Camera-type eye (tissue), 1 donor: ENCODE measurements around the gene BBS1. TPM values are rescaled to one million over a fixed set of nuclear protein-coding genes. Genes with fewer than 3 reads are reported as not detected.

Source experiments
- total RNA-seq: library from RNA; depleted of rRNA; stranded (reverse); fragments of >200 nt; gene quantifications from one replicate; pipeline ENCODE4 v1.2.3, GENCODE V29; 2014

The BBS1 gene
- 146 TPM for total RNA-seq

GRCh38 chr11:66510271-66510989, at the start of gene BBS1:
BBS1 (plus strand) TSS chr11:66510635; CDS start chr11:66510660, 25 bp downstream.

DNA sequence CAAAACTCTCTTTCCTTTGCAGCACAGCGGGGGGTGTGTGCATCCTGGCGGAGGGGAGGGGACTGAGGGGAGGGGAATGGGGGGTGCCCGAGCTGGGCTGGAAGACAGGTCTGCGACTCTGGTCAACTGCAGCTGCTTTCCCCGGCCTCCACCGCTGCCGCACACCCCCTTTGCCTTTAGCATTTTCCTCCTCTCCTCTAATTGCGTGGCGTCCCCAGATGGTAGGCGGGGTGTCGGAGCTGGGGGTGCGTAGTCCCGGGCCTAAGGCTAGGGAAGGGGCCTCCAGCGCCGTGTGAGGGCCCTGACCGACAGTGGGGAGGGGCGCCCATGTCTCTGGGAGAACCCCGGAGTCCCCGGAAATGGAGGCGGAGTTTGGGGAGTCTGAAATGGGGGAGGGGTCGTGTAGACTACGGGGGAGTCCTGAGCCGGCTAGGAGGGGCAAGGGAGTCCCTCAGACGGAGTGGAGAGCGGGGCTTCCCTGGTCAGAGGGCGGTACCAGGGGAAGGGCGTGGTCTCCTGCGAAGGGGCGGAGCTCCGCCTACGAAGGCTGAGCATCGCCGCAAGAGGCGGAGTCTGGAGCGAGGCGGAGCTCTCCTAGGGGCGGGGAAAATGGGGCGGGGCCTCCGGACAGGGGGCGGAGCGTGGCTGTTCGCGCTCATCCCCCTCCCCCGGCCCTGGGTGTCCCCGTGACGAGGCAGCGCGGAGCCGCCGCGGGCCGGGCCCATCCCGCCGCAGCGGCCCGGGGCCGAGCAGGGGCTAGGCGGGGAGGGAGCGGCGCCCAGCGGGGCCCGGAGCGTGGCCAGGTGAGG, 44.0 kb upstream of the BBS1 start, which contains the start of gene PELI3:
TSS of gene PELI3 (plus strand) at position 681 of the 809 bp plus-strand sequence. CDS start 1,224 bp downstream, outside the sequence.

DNA sequence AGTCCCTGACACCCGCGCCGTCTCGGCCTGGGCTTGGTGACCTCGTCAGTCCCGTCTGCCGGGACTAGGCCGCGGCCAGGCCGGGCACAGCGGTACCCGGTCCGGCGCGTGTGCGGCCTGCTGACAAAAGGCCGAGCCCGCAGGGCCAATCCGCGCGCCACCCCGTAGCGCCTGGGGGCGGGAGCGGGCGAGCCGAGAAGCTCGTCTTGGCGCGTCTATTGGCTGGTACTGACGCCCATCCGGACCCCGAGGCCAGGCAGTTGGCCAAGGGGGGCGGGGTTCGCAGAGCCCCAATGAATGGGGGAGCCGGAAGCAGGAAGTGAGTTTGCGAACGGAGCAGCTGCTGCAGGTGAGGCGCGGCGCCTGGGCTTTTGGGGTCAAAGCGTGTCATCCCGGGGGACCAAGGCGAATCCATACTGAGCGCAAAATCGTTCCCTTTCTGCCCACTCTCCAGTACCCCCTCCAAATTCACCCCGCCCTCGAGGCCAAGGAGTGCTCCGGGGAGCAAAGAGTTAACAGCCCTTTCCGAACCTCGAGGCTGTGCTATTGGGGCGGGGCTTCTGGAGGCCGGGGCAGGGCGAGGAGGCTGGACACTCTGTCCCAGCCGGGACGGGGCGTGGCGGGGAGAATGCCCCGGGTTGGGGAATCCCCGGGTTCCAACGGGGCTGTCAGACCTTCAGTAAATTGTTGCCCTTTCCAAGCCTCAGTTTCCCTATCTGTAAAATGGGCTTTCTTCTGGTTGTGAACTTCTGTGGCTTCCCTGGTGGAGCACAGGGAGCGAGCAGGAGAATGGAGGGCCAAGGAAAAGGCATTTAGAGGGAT, 30.1 kb upstream of the BBS1 start, which contains the start of gene DPP3:
TSS of gene DPP3 (plus strand) at position 318 of the 822 bp plus-strand sequence. CDS start 1,767 bp downstream, outside the sequence.

GRCh38 chr11:66545701-66546367, 35.4 kb downstream of the BBS1 start, which contains the start of gene ZDHHC24:
ZDHHC24 (minus strand) TSS chr11:66546048; CDS start chr11:66546003, 45 bp downstream.

GRCh38 chr11:66546368-66546965, 36.0 kb downstream of the BBS1 start, which contains the start of gene ACTN3:
ACTN3 (plus strand) TSS chr11:66546903; CDS start chr11:66546938, 35 bp downstream.

DNA sequence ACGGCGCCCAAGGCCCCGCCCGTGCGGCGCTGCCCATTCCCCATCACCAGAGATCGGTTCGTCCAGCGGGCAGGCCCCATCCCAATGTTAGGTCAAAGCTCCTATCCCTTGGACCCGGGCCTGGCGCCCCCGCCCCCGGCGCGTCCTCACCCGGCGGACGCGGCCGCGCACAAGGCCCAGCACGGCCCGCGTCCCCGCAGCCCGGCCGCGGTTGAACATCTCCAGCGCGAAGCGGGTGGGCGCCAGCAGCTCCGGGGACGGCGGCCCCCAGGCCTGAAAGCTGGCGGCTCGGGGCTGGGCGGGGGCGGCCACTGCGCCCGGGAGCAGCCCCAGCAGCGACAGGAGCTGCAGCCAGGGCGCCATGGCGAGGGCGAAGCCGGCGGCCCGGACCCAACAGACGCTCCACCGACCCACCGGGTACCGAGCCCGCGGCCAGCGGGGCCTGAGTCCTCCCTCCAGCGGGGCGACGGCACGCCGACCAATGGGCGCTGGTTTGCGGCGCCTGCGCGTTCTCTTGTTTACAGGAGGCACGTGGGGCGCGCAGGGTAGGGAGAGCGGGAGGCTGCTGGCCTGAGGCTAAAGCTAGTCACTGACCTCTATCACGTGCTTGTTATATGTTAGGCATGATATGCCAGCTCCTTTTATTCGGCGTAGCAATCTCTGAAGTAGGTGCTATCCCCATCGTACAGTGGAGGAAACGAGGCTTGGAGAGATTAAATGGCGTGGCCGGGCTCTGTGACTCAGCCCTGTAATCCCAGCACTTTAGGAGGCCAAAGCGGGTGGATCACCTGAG, 57.9 kb downstream of the BBS1 start, which contains the start of gene CTSF:
TSS of gene CTSF (minus strand) at position 483 of the 793 bp plus-strand sequence. CDS start at position 363, 120 bp downstream.

Other genes with a start within 250 kb of the BBS1 start
- gene RAB1B, start 242.0 kb upstream of the BBS1 start, total RNA-seq = 63.8 TPM
- 8.2 TPM for gene CNIH2, start 232.5 kb upstream of the BBS1 start, total RNA-seq
- gene YIF1A, start 221.5 kb upstream of the BBS1 start, total RNA-seq = 54.2 TPM
- gene TMEM151A, start 218.7 kb upstream of the BBS1 start, total RNA-seq = 4.0 TPM
- gene CD248, start 193.6 kb upstream of the BBS1 start, total RNA-seq = 37.8 TPM
- gene RIN1, start 174.2 kb upstream of the BBS1 start, total RNA-seq = 3.0 TPM
- gene BRMS1, start 165.5 kb upstream of the BBS1 start, total RNA-seq = 21.7 TPM
- 75.3 TPM for gene B4GAT1, start 163.0 kb upstream of the BBS1 start, total RNA-seq
- 2.8 TPM for gene SLC29A2, start 138.9 kb upstream of the BBS1 start, total RNA-seq
- 0.82 TPM for gene NPAS4, start 89.6 kb upstream of the BBS1 start, total RNA-seq
- gene MRPL11, start 71.8 kb upstream of the BBS1 start, total RNA-seq = 27.0 TPM
- 13.6 TPM for gene PELI3, start 43.7 kb upstream of the BBS1 start, total RNA-seq
- 24.1 TPM for gene DPP3, start 30.2 kb upstream of the BBS1 start, total RNA-seq
- 10.4 TPM for gene ZDHHC24, start 35.4 kb downstream of the BBS1 start, total RNA-seq
- 0.49 TPM for gene ACTN3, start 36.3 kb downstream of the BBS1 start, total RNA-seq
- 83.2 TPM for gene CTSF, start 58.0 kb downstream of the BBS1 start, total RNA-seq
- gene CCDC87, start 82.4 kb downstream of the BBS1 start, total RNA-seq = 0.38 TPM
- 36.2 TPM for gene CCS, start 82.5 kb downstream of the BBS1 start, total RNA-seq
- 100 TPM for gene RBM14, start 106.0 kb downstream of the BBS1 start, total RNA-seq
- 189 TPM for gene RBM4, start 128.1 kb downstream of the BBS1 start, total RNA-seq
- 71.8 TPM for gene RBM4B, start 167.3 kb downstream of the BBS1 start, total RNA-seq
- 98.3 TPM for gene SPTBN2, start 218.6 kb downstream of the BBS1 start, total RNA-seq